Stomach smooth muscle (tissue), 2 donors: ENCODE results near the gene EP300.
"Not testable (repeated sequence)": the region's sequence is repeated elsewhere in the genome, so short reads cannot be mapped to it uniquely, and the experiment has no call there.

Source experiments
- H3K27ac ChIP-seq: one replicate; pipeline ENCODE4 v1.7.0; 2013; ENCODE audit warnings: mild to moderate bottlenecking, low read length, inconsistent platforms
- H3K27me3 ChIP-seq, 2 donors: one replicate each; pipeline ENCODE4 v1.7.0; 2013; ENCODE audit warnings: low read length in 2 of 2; ENCODE audit not compliant: insufficient read depth in 2 of 2, control insufficient read depth in 1 of 2
- H3K36me3 ChIP-seq, 2 donors: one replicate each; pipeline ENCODE4 v1.7.0; 2013; ENCODE audit warnings: low read length in 2 of 2; ENCODE audit not compliant: control insufficient read depth in 2 of 2, insufficient read depth in 2 of 2
- H3K4me1 ChIP-seq: one replicate; pipeline ENCODE4 v1.7.0; 2013; ENCODE audit warnings: low read length; ENCODE audit not compliant: control insufficient read depth, insufficient read depth
- H3K4me3 ChIP-seq, 2 donors: one replicate each; pipeline ENCODE4 v1.7.0; 2013; ENCODE audit warnings: low read length in 2 of 2
- H3K9ac ChIP-seq, 2 donors: one replicate each; pipeline ENCODE4 v1.7.0; 2013; ENCODE audit warnings: low read length in 2 of 2, mild to moderate bottlenecking in 1 of 2
- H3K9me3 ChIP-seq, 2 donors: one replicate each; pipeline ENCODE4 v1.7.0; 2013; ENCODE audit warnings: low read length in 2 of 2; ENCODE audit not compliant: control insufficient read depth in 2 of 2
- donor health status: healthy.
- donor health status: Pancreatic carcinoma.

EP300 gene

GRCh38 chr22:41116342-41116741 lies 23.9 kb downstream of the EP300 start:
- no peaks in the 10 kb centered on the region for H3K27me3 ChIP-seq
- peaks cover 14 to 18% of the 10 kb centered on the region in 2 donors for H3K36me3 ChIP-seq
- no peak overlapping the region for H3K27ac ChIP-seq

DNA sequence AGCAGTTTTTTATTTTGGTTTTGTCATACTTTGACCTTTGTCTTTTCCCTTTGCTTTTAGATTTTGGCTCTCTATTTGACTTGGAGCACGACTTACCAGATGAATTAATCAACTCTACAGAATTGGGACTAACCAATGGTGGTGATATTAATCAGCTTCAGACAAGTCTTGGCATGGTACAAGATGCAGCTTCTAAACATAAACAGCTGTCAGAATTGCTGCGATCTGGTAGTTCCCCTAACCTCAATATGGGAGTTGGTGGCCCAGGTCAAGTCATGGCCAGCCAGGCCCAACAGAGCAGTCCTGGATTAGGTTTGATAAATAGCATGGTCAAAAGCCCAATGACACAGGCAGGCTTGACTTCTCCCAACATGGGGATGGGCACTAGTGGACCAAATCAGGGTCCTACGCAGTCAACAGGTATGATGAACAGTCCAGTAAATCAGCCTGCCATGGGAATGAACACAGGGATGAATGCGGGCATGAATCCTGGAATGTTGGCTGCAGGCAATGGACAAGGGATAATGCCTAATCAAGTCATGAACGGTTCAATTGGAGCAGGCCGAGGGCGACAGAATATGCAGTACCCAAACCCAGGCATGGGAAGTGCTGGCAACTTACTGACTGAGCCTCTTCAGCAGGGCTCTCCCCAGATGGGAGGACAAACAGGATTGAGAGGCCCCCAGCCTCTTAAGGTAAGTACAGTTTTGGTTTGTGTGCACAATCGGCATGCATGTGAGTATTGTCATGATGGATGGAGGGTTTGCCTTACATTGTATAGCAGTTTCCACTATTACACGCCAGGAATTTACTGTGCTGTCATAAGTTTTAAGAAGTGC lies 25.0 kb downstream of the EP300 start:
- Histone ChIP-seq H3K9ac (no peak overlapping the region), H3K9me3 (no peaks in the 10 kb centered on the region), H3K4me1 (peaks cover 15% of the 10 kb centered on the region), H3K27me3 (no peaks in the 10 kb centered on the region), H3K4me3 (no peak overlapping the region), H3K27ac (no peak overlapping the region), H3K36me3 (peaks cover 14 to 18% of the 10 kb centered on the region in 2 donors)

More at GRCh38 chr22:41116342-41116741, 23.9 kb downstream of the EP300 start:
- peaks cover 15% of the 10 kb centered on the region for H3K4me1 ChIP-seq
- H3K9me3 ChIP-seq: no peaks in the 10 kb centered on the region
- no peak overlapping the region for H3K9ac ChIP-seq
- H3K4me3 ChIP-seq: no peak overlapping the region

DNA sequence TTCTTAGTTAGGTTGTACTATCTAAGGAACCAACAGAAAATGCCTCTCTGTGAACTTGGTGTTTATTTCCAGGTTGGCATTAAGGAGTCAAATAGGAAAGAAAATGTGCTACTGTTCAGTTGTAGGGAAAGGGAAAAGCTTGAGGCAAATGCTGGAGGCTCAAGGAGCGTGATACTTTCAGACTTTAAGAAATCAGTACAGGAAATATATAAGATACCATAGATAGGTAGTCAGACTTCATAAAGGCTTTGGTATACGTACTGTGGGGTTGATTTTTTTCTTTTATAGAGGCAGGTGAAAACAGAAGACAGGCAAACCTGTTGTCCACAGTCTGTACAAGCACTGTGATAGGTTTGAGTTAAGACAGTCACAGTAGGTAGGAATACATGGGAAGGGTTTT lies 30.8 kb downstream of the EP300 start:
- Histone ChIP-seq H3K9ac (no peak overlapping the region), H3K9me3 (no peaks in the 10 kb centered on the region), H3K27me3 (no peaks in the 10 kb centered on the region), H3K27ac (no peak overlapping the region), H3K36me3 (peaks cover 26 to 29% of the 10 kb centered on the region in 2 donors), H3K4me3 (no peak overlapping the region), H3K4me1 (no peaks in the 10 kb centered on the region)

- H3K36me3 ChIP-seq: peaks cover 27 to 31% of the 10 kb centered on the region in 2 donors
- no peaks in the 10 kb centered on the region for H3K9me3 ChIP-seq
- no peak overlapping the region for H3K27ac ChIP-seq
- H3K4me3 ChIP-seq: no peak overlapping the region
- H3K9ac ChIP-seq: no peak overlapping the region
- no peaks in the 10 kb centered on the region for H3K27me3 ChIP-seq
- H3K4me1 ChIP-seq: no peaks in the 10 kb centered on the region
Measured at GRCh38 chr22:41124086-41124485, 31.7 kb downstream of the EP300 start.

- Histone ChIP-seq H3K9ac (no peak overlapping the region), H3K9me3 (no peaks in the 10 kb centered on the region), H3K36me3 (peaks cover 45 to 46% of the 10 kb centered on the region in 2 donors), H3K4me1 (no peaks in the 10 kb centered on the region), H3K4me3 (no peak overlapping the region), H3K27me3 (no peaks in the 10 kb centered on the region), H3K27ac (no peak overlapping the region)
Measured at GRCh38 chr22:41127451-41127850, 35.1 kb downstream of the EP300 start.

- peaks cover 46 to 49% of the 10 kb centered on the region in 2 donors for H3K36me3 ChIP-seq
- H3K4me1 ChIP-seq: no peaks in the 10 kb centered on the region
- no peak overlapping the region for H3K4me3 ChIP-seq
- no peaks in the 10 kb centered on the region for H3K27me3 ChIP-seq
- H3K9ac ChIP-seq: no peak overlapping the region
- H3K27ac ChIP-seq: no peak overlapping the region
- no peaks in the 10 kb centered on the region for H3K9me3 ChIP-seq
Measured at GRCh38 chr22:41128606-41129005, 36.2 kb downstream of the EP300 start.

GRCh38 chr22:41132550-41132949 lies 40.2 kb downstream of the EP300 start:
- Histone ChIP-seq H3K4me1 (no peaks in the 10 kb centered on the region), H3K27me3 (no peaks in the 10 kb centered on the region), H3K9ac (no peak overlapping the region), H3K36me3 (peaks cover 45 to 55% of the 10 kb centered on the region in 2 donors), H3K27ac (no peak overlapping the region), H3K4me3 (no peak overlapping the region), H3K9me3 (no peaks in the 10 kb centered on the region)

DNA sequence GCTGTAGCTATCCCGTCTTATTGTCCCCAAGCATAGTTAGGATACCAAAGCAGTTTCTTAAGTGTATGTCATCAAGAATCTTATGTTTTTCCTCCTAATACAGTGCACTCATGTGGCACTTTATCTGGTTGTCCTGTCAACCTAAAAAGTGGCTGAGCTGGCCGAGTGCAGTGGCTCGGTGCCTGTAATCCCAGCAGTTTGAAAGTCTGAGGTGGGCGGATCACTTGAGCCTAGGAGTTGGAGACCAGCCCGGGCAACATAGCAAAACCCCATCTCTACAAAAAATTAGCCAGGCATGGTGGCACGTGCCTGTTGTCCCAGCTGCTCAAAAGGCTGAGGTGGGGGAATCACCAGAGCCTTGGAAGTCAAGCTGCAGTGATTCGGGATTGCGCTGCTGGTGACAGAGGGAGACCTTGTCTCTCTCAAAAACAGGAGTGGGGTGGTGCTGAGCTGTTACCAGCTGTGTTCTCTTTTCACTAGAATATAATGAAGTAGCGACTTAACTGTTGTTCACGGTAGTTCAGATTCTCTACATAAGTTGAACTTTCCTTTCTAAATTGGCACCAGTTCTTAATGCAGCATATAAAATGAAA lies 48.1 kb downstream of the EP300 start:
- no peaks in the 10 kb centered on the region for H3K9me3 ChIP-seq
- no peaks in the 10 kb centered on the region for H3K4me1 ChIP-seq
- no peak overlapping the region for H3K27ac ChIP-seq
- H3K27me3 ChIP-seq: no peaks in the 10 kb centered on the region
- no peak overlapping the region for H3K9ac ChIP-seq
- H3K36me3 ChIP-seq: peaks cover 64 to 75% of the 10 kb centered on the region in 2 donors
- H3K4me3 ChIP-seq: no peak overlapping the region

DNA sequence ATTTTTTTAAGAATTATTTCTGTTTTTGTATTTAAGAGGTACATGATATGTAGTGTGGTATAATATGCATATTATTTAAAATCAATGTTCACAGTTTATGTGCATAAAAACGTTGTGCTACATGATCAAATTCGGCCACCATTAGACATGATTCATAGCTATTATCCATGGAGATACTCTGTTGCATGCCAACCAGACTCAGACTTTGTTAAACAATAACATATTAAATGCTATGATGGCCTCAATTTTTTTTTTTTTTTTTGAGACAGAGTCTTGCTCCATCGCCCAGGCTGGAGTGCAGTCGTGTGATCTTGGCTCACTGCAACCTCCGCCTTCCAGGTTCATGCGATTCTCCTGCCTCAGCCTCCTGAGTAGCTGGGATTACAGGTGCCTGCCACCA lies 53.5 kb downstream of the EP300 start:
- H3K9ac ChIP-seq, H3K27ac ChIP-seq, H3K4me3 ChIP-seq, H3K27me3 ChIP-seq, H3K4me1 ChIP-seq, H3K9me3 ChIP-seq: not testable (repeated sequence)
- H3K36me3 ChIP-seq: peaks cover 61 to 64% of the 10 kb centered on the region in 2 donors

GRCh38 chr22:41146573-41146972 lies 54.2 kb downstream of the EP300 start:
- Histone ChIP-seq H3K4me3 (no peak overlapping the region), H3K36me3 (peaks cover 64% of the 10 kb centered on the region in 2 donors), H3K9ac (no peak overlapping the region), H3K4me1 (no peaks in the 10 kb centered on the region), H3K9me3 (no peaks in the 10 kb centered on the region), H3K27me3 (no peaks in the 10 kb centered on the region), H3K27ac (no peak overlapping the region)

DNA sequence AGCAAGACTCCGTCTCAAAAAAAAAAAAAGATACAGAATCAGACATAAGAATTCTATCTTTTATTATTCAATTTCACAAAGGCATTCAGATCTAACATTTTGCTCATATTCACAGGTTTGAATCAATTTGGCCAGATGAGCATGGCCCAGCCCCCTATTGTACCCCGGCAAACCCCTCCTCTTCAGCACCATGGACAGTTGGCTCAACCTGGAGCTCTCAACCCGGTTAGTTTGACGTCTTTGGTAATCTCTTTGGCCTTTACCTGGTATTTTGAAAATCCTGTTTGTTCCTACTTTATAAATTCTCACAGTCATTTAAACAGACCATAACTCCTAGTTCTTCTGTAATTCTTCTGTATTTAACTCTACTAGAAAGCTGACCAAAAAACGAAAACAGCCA lies 55.3 kb downstream of the EP300 start:
- no peaks in the 10 kb centered on the region for H3K9me3 ChIP-seq
- no peaks in the 10 kb centered on the region for H3K4me1 ChIP-seq
- no peak overlapping the region for H3K4me3 ChIP-seq
- H3K9ac ChIP-seq: no peak overlapping the region
- H3K27ac ChIP-seq: no peak overlapping the region
- H3K27me3 ChIP-seq: no peaks in the 10 kb centered on the region
- peaks cover 63 to 65% of the 10 kb centered on the region in 2 donors for H3K36me3 ChIP-seq
